HG03520 (cell line): ENCODE data around the gene ECI1.

ENCODE experiments used
- ATAC-seq: cut with Tn5 transposase; IDR thresholded peaks from one replicate; pipeline ENCODE4 v1.9.1; 2021; ENCODE audit warnings: mild to moderate bottlenecking, moderate library complexity; ENCODE audit not compliant: unreplicated experiment

The ECI1 gene

GRCh38 chr16:2235234-2235651, 16.1 kb downstream of the ECI1 start:
- no peak for ATAC-seq

GRCh38 chr16:2234813-2235170, 16.6 kb downstream of the ECI1 start:
- no peak for ATAC-seq

- no peak for ATAC-seq
Observed at GRCh38 chr16:2233872-2234812, 17.2 kb downstream of the ECI1 start.

- ATAC-seq: no peak
Observed at GRCh38 chr16:2233046-2233775, 18.2 kb downstream of the ECI1 start.

- no peak for ATAC-seq
Observed at GRCh38 chr16:2232094-2232990, 19.0 kb downstream of the ECI1 start.

GRCh38 chr16:2231016-2231931, 20.1 kb downstream of the ECI1 start:
- no peak for ATAC-seq

GRCh38 chr16:2230376-2230775, 21.0 kb downstream of the ECI1 start:
- ATAC-seq: no peak

- ATAC-seq: no peak
Observed at GRCh38 chr16:2229632-2230250, 21.6 kb downstream of the ECI1 start.

- ATAC-seq: no peak
Observed at GRCh38 chr16:2229091-2229490, 22.3 kb downstream of the ECI1 start.

- no peak for ATAC-seq
Observed at GRCh38 chr16:2228161-2228824, 23.1 kb downstream of the ECI1 start.

GRCh38 chr16:2226918-2227317, 24.5 kb downstream of the ECI1 start:
- ATAC-seq: no peak

GRCh38 chr16:2226245-2226793, 25.1 kb downstream of the ECI1 start:
- no peak for ATAC-seq

- peak; percentile 9 for ATAC-seq
Observed at GRCh38 chr16:2223942-2224486, 27.4 kb downstream of the ECI1 start.

GRCh38 chr16:2223221-2223941, 28.0 kb downstream of the ECI1 start, which contains the start of gene E4F1:
Gene E4F1, plus strand, starts transcription at chr16:2223591. Its CDS starts 23 bp downstream, at chr16:2223614.
- ATAC-seq: peak; percentile 88

- no peak for ATAC-seq
Observed at GRCh38 chr16:2216330-2216729, 35.1 kb downstream of the ECI1 start.

GRCh38 chr16:2214719-2214968, 36.7 kb downstream of the ECI1 start, which contains the start of gene PGP:
Gene PGP, minus strand, starts transcription at chr16:2214840. Its CDS starts 63 bp downstream, at chr16:2214777.
- no peak for ATAC-seq

GRCh38 chr16:2213817-2214718, 37.3 kb downstream of the ECI1 start:
- peak; percentile 2 for ATAC-seq
